ENCODE measurements around the gene RSRC1.

Gene RSRC1

DNA sequence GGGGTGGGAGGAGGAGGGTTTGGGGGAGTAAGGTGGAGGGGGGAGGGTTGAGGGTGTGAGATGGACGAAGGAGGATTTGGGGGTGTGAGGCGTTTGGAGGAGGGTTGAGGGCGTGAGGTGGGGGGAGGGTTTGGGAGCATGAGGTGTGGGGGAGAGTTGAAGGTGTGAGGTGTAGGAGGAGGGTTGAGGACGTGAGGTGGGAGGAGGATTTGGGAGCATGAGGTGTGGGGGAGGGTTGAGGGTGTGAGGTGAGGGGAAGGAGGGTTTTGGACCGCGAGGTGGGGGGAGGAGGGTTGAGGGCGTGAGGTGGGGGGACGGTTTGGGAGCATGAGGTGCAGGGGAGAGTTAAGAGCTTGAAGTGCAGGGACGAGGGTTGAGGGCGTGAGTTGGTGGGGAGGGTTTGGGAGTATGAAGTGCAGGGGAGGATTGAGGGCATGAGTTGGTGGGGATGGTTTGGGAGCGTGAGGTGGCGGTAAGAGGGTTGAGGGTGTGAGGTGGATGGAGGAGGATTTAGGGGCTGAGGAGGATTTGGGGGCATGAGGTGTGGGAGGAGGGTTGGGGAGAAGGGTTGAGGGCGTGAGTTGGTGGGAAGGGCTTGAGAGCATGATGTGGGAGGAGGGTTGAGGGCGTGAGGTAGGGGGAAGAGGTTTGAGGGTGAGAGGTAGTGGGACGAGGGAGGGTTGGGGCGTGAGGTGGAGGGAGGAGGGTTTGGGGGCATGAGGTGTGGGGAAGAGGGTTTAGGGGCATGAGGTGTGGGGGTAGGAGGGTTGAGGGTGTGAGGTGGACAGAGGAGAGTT, 462.3 kb downstream of the RSRC1 start:
- H2BK120ac ChIP-seq (ENCODE audit: low read depth, low read length): no peak overlapping the region
- no peak for DNase-seq
- H3K36me3 ChIP-seq (ENCODE audit: control insufficient read depth in 1 of 2, insufficient read depth in 2 of 2, low read depth in 1 of 2, low read length in 2 of 2): no peaks in the 10 kb centered on the region
- peaks cover 9% of the 10 kb centered on the region for H3K4me1 ChIP-seq (ENCODE audit: control insufficient read depth, insufficient read depth, low read depth, low read length)
- H3K4me3 ChIP-seq (ENCODE audit: insufficient read depth in 1 of 2, low read depth in 1 of 2, low read length in 2 of 2): no peak overlapping the region
- H2AFZ ChIP-seq (ENCODE audit: low read depth, low read length): no peak overlapping the region
- H3K4ac ChIP-seq (ENCODE audit: low read depth in 1 of 2, low read length in 2 of 2): no peak overlapping the region
- H3K79me1 ChIP-seq (replicated peaks; ENCODE audit: low read length, poor library complexity, severe bottlenecking): no peaks in the 10 kb centered on the region
- no peak overlapping the region for H4K8ac ChIP-seq (ENCODE audit: low read length)
- no peak overlapping the region for H2BK12ac ChIP-seq (ENCODE audit: low read length in 2 of 2)
- no peak overlapping the region for H2BK15ac ChIP-seq (ENCODE audit: low read depth, poor library complexity, severe bottlenecking)
- no peak overlapping the region for H3K27ac ChIP-seq (ENCODE audit: low read length, poor library complexity, severe bottlenecking)
- no peak overlapping the region for H3K9ac ChIP-seq (ENCODE audit: low read length)
- 93% methylated on average over 16 of the region's 16 CpGs for WGBS
- no peak overlapping the region for H3K23ac ChIP-seq (ENCODE audit: low read length in 2 of 2)
- no peak overlapping the region for H2BK5ac ChIP-seq (ENCODE audit: low read depth, low read length, poor library complexity, severe bottlenecking)
- H3K9me3 ChIP-seq (ENCODE audit: control insufficient read depth, low read length): no peaks in the 10 kb centered on the region
- no peak overlapping the region for H3K18ac ChIP-seq (ENCODE audit: low read depth in 1 of 2, low read length in 2 of 2)
- H3K27me3 ChIP-seq (ENCODE audit: control insufficient read depth in 1 of 2, insufficient read depth in 1 of 2, low read length in 2 of 2): no peaks in the 10 kb centered on the region
- peak overlapping the region in 1 of 2 experiments; percentile 77 for H3K14ac ChIP-seq (ENCODE audit: low read length in 2 of 2)
- no peak overlapping the region for H3K4me2 ChIP-seq (ENCODE audit: low read length, poor library complexity, severe bottlenecking)
- H4K91ac ChIP-seq (ENCODE audit: low read length): no peak overlapping the region
- H2AK5ac ChIP-seq (ENCODE audit: low read length, severe bottlenecking): no peak overlapping the region

DNA sequence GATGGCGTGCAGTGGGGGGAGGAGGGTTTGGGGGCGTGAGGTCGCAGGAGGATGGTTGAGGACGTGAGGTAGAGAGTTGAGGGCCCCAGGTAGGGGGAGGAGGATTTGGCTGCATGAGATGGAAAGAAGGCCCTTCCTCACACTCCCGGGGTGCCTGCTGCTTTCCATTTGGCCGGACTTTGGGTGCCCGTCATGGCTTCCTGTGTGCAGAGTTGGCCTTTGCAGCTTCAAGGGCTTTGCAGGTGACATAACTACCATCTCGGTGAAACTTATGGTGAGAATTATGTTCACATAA, 462.8 kb downstream of the RSRC1 start:
- H4K91ac ChIP-seq (ENCODE audit: low read length): no peak overlapping the region
- no peak for DNase-seq
- H3K27me3 ChIP-seq (ENCODE audit: control insufficient read depth in 1 of 2, insufficient read depth in 1 of 2, low read length in 2 of 2): no peaks in the 10 kb centered on the region
- H3K23ac ChIP-seq (ENCODE audit: low read length in 2 of 2): no peak overlapping the region
- H3K4ac ChIP-seq (ENCODE audit: low read depth in 1 of 2, low read length in 2 of 2): no peak overlapping the region
- H3K4me2 ChIP-seq (ENCODE audit: low read length, poor library complexity, severe bottlenecking): no peak overlapping the region
- H3K4me1 ChIP-seq (ENCODE audit: control insufficient read depth, insufficient read depth, low read depth, low read length): peaks cover 9% of the 10 kb centered on the region
- H3K9ac ChIP-seq (ENCODE audit: low read length): no peak overlapping the region
- no peak overlapping the region for H3K27ac ChIP-seq (ENCODE audit: low read length, poor library complexity, severe bottlenecking)
- no peak overlapping the region for H3K14ac ChIP-seq (ENCODE audit: low read length in 2 of 2)
- WGBS: 98% methylated on average over 7 of the region's 8 CpGs
- H4K8ac ChIP-seq (ENCODE audit: low read length): no peak overlapping the region
- no peak overlapping the region for H2BK15ac ChIP-seq (ENCODE audit: low read depth, poor library complexity, severe bottlenecking)
- H3K4me3 ChIP-seq (ENCODE audit: insufficient read depth in 1 of 2, low read depth in 1 of 2, low read length in 2 of 2): no peak overlapping the region
- no peaks in the 10 kb centered on the region for H3K36me3 ChIP-seq (ENCODE audit: control insufficient read depth in 1 of 2, insufficient read depth in 2 of 2, low read depth in 1 of 2, low read length in 2 of 2)
- H2AFZ ChIP-seq (ENCODE audit: low read depth, low read length): peak overlapping the region; percentile 39
- no peak overlapping the region for H2BK120ac ChIP-seq (ENCODE audit: low read depth, low read length)
- H3K79me1 ChIP-seq (replicated peaks; ENCODE audit: low read length, poor library complexity, severe bottlenecking): no peaks in the 10 kb centered on the region
- H3K9me3 ChIP-seq (ENCODE audit: control insufficient read depth, low read length): no peaks in the 10 kb centered on the region
- H3K18ac ChIP-seq (ENCODE audit: low read depth in 1 of 2, low read length in 2 of 2): no peak overlapping the region
- no peak overlapping the region for H2BK12ac ChIP-seq (ENCODE audit: low read length in 2 of 2)
- H2BK5ac ChIP-seq (ENCODE audit: low read depth, low read length, poor library complexity, severe bottlenecking): no peak overlapping the region
- H2AK5ac ChIP-seq (ENCODE audit: low read length, severe bottlenecking): no peak overlapping the region

DNA sequence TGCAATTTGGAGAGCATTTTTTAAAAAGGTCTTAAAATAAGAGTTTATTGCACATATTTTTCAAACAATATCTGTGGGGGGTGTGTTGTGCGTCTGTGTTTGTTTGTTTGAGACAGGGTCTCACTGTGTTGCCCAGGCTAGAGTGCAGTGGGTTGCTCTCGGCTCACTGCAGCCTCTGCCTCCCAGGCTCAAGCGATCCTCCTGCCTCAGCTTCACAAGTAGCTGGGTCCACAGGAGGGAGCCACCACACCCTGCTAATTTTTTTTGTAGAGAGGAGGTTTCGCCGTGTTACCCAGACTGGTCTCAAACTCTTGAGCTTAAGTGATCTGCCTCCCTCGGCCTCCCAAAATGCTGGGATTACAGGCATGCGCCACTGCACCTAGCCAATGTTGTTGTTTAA, 463.8 kb downstream of the RSRC1 start:
- H4K91ac ChIP-seq (ENCODE audit: low read length): no peak overlapping the region
- H3K27ac ChIP-seq (ENCODE audit: low read length, poor library complexity, severe bottlenecking): no peak overlapping the region
- no peak for DNase-seq
- no peak overlapping the region for H3K9ac ChIP-seq (ENCODE audit: low read length)
- H2BK120ac ChIP-seq (ENCODE audit: low read depth, low read length): no peak overlapping the region
- no peak overlapping the region for H3K23ac ChIP-seq (ENCODE audit: low read length in 2 of 2)
- H3K4me3 ChIP-seq (ENCODE audit: insufficient read depth in 1 of 2, low read depth in 1 of 2, low read length in 2 of 2): no peak overlapping the region
- no peaks in the 10 kb centered on the region for H3K79me1 ChIP-seq (replicated peaks; ENCODE audit: low read length, poor library complexity, severe bottlenecking)
- H3K9me3 ChIP-seq (ENCODE audit: control insufficient read depth, low read length): no peaks in the 10 kb centered on the region
- H4K8ac ChIP-seq (ENCODE audit: low read length): no peak overlapping the region
- H3K4me1 ChIP-seq (ENCODE audit: control insufficient read depth, insufficient read depth, low read depth, low read length): peaks cover 9% of the 10 kb centered on the region
- H2AFZ ChIP-seq (ENCODE audit: low read depth, low read length): no peak overlapping the region
- no peak overlapping the region for H2AK5ac ChIP-seq (ENCODE audit: low read length, severe bottlenecking)
- H3K36me3 ChIP-seq (ENCODE audit: control insufficient read depth in 1 of 2, insufficient read depth in 2 of 2, low read depth in 1 of 2, low read length in 2 of 2): no peaks in the 10 kb centered on the region
- no peak overlapping the region for H2BK15ac ChIP-seq (ENCODE audit: low read depth, poor library complexity, severe bottlenecking)
- 83% methylated on average over 5 of the region's 7 CpGs for WGBS
- H3K4ac ChIP-seq (ENCODE audit: low read depth in 1 of 2, low read length in 2 of 2): no peak overlapping the region
- H2BK5ac ChIP-seq (ENCODE audit: low read depth, low read length, poor library complexity, severe bottlenecking): no peak overlapping the region
- H3K4me2 ChIP-seq (ENCODE audit: low read length, poor library complexity, severe bottlenecking): no peak overlapping the region
- H2BK12ac ChIP-seq (ENCODE audit: low read length in 2 of 2): no peak overlapping the region
- no peaks in the 10 kb centered on the region for H3K27me3 ChIP-seq (ENCODE audit: control insufficient read depth in 1 of 2, insufficient read depth in 1 of 2, low read length in 2 of 2)
- no peak overlapping the region for H3K14ac ChIP-seq (ENCODE audit: low read length in 2 of 2)
- no peak overlapping the region for H3K18ac ChIP-seq (ENCODE audit: low read depth in 1 of 2, low read length in 2 of 2)

DNA sequence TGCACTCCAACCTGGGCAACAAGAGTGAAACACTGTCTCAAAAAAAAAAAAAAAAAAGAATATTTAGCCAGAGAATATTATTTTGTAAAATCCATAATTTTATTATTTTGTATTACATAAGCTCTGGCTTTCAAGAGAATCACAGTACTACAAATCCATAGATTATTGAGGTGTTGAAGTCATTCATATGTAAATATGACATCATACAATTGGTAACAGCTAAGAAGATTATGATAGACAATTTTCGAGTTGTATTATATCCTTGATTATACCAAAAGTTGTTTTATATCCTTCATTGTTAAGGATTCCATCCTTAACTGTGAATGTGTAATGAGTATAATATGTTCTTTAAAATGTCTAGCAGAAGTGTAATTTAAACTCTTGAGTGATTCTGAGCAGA, 464.8 kb downstream of the RSRC1 start:
- H3K27me3 ChIP-seq (ENCODE audit: control insufficient read depth in 1 of 2, insufficient read depth in 1 of 2, low read length in 2 of 2): no peaks in the 10 kb centered on the region
- H4K91ac ChIP-seq (ENCODE audit: low read length): no peak overlapping the region
- H2BK15ac ChIP-seq (ENCODE audit: low read depth, poor library complexity, severe bottlenecking): no peak overlapping the region
- H2AK5ac ChIP-seq (ENCODE audit: low read length, severe bottlenecking): no peak overlapping the region
- no peaks in the 10 kb centered on the region for H3K79me1 ChIP-seq (replicated peaks; ENCODE audit: low read length, poor library complexity, severe bottlenecking)
- H3K9ac ChIP-seq (ENCODE audit: low read length): no peak overlapping the region
- no CpG with 5 or more reads among the region's 1 CpG for WGBS
- H3K14ac ChIP-seq (ENCODE audit: low read length in 2 of 2): no peak overlapping the region
- no peak overlapping the region for H2AFZ ChIP-seq (ENCODE audit: low read depth, low read length)
- H3K4me1 ChIP-seq (ENCODE audit: control insufficient read depth, insufficient read depth, low read depth, low read length): peaks cover 9% of the 10 kb centered on the region
- H3K36me3 ChIP-seq (ENCODE audit: control insufficient read depth in 1 of 2, insufficient read depth in 2 of 2, low read depth in 1 of 2, low read length in 2 of 2): no peaks in the 10 kb centered on the region
- H4K8ac ChIP-seq (ENCODE audit: low read length): no peak overlapping the region
- H2BK5ac ChIP-seq (ENCODE audit: low read depth, low read length, poor library complexity, severe bottlenecking): no peak overlapping the region
- no peak overlapping the region for H2BK12ac ChIP-seq (ENCODE audit: low read length in 2 of 2)
- no peak overlapping the region for H3K27ac ChIP-seq (ENCODE audit: low read length, poor library complexity, severe bottlenecking)
- H3K9me3 ChIP-seq (ENCODE audit: control insufficient read depth, low read length): no peaks in the 10 kb centered on the region
- H2BK120ac ChIP-seq (ENCODE audit: low read depth, low read length): no peak overlapping the region
- no peak overlapping the region for H3K18ac ChIP-seq (ENCODE audit: low read depth in 1 of 2, low read length in 2 of 2)
- no peak overlapping the region for H3K4ac ChIP-seq (ENCODE audit: low read depth in 1 of 2, low read length in 2 of 2)
- H3K4me3 ChIP-seq (ENCODE audit: insufficient read depth in 1 of 2, low read depth in 1 of 2, low read length in 2 of 2): no peak overlapping the region
- no peak overlapping the region for H3K4me2 ChIP-seq (ENCODE audit: low read length, poor library complexity, severe bottlenecking)
- H3K23ac ChIP-seq (ENCODE audit: low read length in 2 of 2): no peak overlapping the region
- DNase-seq: no peak

Data from mesenchymal stem cell (in vitro differentiated cells and primary cell).